Adipose tissue (tissue), 3 donors: ENCODE data around the gene PNMT. TPM values are rescaled to one million over a fixed set of nuclear protein-coding genes. Genes with fewer than 3 reads are reported as not detected.

Experiments used
- H3K27ac ChIP-seq: one replicate; pipeline ENCODE4 v1.5.1; 2013; ENCODE audit warnings: low read depth, low read length
- WGBS, 3 donors: extraction: QIAGEN DNeasy Blood & Tissue Kit; methylation state at CpG; one replicate each; pipeline ENCODE4 v1.1.7; 2013; 5-methylcytosine and 5-hydroxymethylcytosine counted together
- polyA plus RNA-seq, 3 donors: library from polyadenylated mRNA; stranded (reverse); fragments of 200-250 nt; gene quantifications; one replicate each; pipeline ENCODE4 v1.2.3, GENCODE V29; 2013
- donor health status: healthy with polysubstance abuse.
- donor health status: Bipolar disorder and iron deficiency.
- donor health status: healthy.

PNMT gene
- polyA plus RNA-seq, 3 donors: 2.1 to 9.8 (median 3.3) TPM

DNA sequence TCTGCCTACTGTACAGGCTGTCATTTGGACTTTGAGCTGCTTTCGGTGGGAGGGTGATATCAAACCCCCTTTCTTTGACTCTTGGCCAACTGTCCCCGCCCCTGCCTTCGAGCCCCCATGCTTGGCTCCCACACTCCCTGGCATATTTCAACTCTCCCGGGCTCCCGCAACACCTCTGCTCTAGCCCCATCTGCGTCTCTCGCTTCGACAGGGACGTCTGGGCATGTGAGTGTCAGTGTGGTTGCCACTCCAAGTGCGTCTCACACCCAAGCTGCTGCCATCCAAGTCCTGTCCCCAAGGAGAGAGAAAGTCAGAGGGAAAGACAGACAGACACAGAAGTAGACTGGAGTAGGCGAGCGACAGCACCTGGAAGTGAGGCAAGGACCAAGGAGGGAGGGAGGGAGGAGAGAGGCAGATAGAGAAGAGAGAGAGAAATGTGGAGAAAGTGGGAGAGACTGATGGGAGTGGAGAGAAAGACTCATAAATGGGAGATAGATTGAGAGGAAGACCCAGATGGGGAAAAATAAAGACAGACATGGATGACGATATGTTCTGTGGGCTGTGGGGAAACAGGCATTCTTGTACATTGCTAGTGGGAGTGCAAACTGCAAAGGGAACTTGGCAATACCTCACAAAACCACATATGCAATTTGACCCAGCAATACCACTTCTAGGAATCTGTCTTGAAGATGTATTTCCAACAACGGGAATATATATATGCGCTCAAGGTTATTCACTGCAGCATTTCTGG is 19.5 kb upstream of the PNMT start:
- 71 to 82% (median 78%) methylated on average over 15 of the region's 15 CpGs for WGBS, 3 donors
- no peak overlapping the region for H3K27ac ChIP-seq

DNA sequence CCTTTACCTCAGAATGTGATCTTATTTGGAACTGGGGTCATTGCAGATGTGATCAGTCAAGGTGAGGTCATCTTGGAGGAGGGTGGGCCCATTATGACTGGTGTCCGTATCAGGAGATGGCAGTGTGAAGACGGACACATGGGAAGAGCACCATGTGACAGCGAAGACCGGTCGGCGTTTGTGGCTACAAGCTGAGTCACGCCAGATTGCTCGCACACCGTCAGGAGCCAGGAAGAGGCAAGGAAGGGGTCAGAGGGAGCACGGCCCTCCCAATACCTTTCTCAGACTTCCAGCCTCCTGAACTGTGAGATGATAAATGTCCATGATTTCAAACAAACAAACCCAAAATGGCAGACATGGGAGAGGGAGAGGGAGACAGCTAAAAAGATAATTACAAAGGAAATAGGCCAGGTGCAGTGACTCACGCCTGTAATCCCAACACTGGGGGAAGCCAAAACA is 18.1 kb upstream of the PNMT start:
- H3K27ac ChIP-seq: no peak overlapping the region
- WGBS, 3 donors: 83 to 87% (median 87%) methylated on average over 11 of the region's 11 CpGs

DNA sequence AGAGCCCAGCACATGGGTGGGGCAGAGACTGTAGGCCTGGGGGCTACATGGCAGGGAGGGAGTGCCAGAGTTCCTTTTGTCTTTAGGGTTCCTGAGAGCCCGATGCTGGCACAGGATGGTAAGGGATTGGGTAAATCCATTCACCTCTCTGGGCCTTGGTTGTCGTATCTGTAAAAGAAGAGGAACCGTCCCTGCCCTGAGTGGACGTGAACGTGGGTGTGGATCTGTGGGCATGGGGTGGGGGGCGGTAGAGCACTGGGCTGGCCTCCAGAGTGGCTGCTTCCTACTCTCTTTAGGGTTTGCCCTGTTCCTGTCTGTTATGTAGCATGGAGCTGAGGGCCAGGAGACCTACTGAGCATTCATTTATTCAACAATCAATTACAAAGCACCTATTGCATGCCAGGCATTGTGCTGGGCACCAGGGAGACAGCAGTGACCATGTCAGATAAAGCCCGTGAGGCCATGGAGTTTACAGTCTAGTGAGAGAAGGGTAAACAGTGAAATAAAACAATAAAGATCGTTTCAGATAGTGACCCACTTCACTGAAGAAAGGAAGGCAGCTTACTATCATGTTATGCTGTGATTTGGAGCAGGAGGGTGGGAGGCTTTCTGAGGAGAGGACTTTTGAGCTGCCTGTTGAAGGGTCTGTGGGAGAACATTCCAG is 16.2 kb upstream of the PNMT start:
- H3K27ac ChIP-seq: no peak overlapping the region
- 57 to 61% (median 57%) methylated on average over 8 of the region's 8 CpGs for WGBS, 3 donors

DNA sequence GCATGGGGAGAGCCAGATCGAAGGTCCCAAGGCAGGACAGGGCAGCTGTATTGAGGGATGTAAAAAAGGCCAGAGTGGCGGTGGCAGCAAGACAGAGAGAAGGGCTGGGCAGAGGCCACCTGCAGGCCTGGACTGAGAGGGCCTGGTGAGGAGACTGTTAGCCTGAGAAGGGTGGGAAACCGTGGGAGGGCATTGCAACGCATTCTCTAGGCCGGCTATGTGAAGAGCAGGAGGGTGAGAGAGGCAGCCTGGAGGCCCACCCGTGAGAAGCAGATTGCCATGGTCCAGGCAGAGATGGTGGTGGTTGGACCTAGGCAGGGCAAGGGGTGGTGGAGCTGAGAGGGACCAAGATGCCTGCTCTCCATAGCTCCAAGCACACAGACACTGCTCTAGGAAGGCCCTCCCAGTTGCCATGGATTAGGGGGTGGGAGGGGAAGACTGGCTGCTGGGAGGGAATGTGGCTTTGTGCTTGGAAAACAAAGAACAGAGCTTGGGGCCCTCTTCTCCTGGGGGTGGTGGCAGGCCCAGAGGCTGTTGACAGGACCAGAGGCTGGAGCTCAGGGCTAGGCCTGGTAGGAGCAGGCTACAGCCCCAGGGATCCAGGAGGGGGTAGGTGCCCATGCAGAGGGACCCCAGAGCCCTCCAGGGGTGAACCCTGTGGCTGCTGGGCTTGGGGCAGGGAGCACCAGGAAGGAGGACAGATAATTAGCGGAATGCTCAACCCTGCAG is 15.5 kb upstream of the PNMT start:
- H3K27ac ChIP-seq: no peak overlapping the region
- 59 to 73% (median 67%) methylated on average over 7 of the region's 7 CpGs for WGBS, 3 donors

DNA sequence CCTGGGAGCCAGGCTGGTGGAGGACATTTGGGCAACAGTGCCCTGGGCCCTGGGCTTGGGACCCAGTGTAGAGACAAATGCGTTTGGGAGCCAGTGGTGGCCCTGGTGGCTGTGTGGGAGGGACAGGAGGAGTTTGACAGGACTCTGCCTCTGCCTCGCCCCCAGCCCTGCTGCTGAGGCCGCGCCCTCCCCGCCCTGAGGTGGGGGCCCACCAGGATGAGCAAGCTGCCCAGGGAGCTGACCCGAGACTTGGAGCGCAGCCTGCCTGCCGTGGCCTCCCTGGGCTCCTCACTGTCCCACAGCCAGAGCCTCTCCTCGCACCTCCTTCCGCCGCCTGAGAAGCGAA is 15.0 kb upstream of the PNMT start:
- no peak overlapping the region for H3K27ac ChIP-seq
- 83 to 86% (median 86%) methylated on average over 9 to 12 of the region's 12 CpGs for WGBS, 3 donors

DNA sequence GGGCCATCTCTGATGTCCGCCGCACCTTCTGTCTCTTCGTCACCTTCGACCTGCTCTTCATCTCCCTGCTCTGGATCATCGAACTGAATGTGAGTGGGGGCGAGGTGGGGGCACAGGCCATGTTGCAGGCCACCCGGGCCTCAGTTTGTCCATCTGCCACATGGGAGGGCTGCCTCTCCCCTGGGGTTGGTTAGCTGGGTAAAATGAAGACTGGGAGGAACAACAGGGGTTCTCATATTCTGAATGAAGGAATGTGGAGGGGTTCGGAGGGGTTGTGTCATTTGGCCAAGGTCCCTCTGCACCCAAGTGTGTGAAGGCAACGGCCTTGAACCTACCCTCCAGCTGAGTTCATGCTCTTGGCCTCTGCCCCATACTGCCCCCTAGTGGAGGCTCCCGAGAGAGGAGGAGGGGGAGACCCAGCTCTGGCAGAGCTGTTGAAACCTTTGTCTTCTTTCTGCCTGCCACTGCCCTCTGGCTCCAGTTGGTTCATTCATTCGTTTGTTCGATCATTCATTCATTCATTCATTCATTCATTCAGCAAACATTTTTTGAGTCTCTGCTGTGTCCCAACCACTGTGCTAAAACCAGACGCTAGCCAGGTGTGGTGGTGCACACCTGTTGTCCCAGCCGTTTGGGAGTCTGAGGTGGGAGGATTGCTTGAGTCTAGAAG is 14.5 kb upstream of the PNMT start:
- H3K27ac ChIP-seq: no peak overlapping the region
- WGBS, 3 donors: 56 to 70% (median 69%) methylated on average over 14 of the region's 14 CpGs

DNA sequence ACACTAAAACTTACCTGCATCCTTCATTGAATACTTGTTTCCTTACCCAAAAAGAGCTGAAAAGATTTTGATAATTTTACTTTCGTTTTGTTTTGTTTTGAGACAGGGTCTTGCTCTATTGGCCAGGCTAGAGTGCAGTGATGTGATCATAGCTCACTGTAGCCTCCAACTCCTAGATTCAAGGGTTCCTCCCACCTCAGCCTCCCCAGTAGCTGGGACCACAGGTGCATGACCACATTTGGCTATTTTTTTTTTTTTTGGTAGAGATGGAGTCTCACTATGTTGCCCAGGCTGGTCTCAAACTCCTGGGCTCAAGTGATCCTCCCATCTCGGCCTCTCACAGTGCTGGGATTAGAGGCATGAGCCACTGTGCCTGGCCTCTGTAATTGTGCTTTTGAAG is 13.1 kb upstream of the PNMT start:
- H3K27ac ChIP-seq: no peak overlapping the region
- 90 to 92% (median 92%) methylated on average over 2 of the region's 2 CpGs for WGBS, 3 donors

DNA sequence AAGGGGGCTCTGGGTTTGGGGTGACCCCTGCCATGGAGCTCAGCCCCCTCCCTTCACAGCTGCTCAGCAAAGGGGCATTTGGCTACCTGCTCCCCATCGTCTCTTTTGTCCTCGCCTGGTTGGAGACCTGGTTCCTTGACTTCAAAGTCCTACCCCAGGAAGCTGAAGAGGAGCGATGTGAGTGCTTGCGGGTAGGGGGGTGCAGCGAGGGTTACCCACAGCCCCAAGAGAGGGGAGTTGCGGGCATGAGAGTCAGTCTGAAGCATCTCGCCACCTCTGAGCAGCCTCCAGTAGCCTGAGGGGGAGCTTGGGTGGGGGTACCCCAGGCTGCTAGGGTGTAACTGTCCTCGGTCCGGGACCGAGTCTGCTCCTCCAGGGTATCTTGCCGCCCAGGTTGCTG is 9.9 kb upstream of the PNMT start:
- 86 to 95% (median 94%) methylated on average over 11 of the region's 11 CpGs for WGBS, 3 donors
- no peak overlapping the region for H3K27ac ChIP-seq

DNA sequence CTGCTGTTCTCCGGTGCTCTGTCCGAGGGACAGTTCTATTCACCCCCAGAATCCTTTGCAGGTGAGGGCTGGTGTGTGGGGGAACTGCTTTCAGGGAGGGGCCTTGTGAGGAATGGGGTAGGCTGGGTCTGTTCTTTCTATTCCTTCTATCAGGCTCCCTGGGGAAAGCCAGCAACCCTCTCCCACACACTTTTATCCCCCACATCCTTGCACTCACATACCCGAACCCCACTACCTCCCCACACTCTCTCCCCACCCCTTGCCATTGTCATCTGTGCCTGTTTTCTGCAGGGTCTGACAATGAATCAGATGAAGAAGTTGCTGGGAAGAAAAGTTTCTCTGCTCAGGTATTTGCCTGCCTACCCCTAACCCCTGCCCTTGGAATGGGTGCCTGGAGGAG is 9.5 kb upstream of the PNMT start:
- 81 to 89% (median 87%) methylated on average over 3 of the region's 3 CpGs for WGBS, 3 donors

DNA sequence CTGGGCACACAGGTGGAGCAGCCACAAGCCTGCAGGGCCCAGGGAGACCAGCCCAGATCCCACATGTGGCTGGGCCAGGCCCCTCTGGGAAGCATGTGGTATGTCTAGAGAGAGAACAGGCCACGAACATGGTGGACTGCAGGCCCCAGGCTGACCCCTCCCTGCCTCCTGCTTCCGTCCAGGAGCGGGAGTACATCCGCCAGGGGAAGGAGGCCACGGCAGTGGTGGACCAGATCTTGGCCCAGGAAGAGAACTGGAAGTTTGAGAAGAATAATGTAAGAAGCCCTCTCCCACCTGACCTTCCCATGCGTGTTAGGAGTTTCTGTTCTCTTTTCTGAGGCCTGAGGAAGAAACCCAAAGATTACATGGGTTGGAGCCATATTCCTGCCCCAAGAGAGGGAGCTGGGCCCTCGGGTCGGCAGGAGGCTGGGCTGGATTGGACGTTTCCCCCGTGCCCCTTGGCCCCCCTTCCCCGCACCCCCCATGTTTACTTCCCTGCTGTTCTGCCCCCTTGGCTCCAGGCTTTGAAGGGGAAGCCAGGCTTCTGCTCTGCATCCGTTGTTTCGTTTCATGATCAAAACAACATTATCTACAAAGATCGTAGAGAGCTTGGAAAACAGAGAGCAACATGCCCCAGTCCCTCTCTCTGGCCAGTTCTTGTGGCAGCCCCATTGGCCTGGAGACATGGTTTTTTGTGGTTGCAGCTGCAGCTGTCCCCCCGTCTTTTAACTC is 8.8 kb upstream of the PNMT start:
- no peak overlapping the region for H3K27ac ChIP-seq
- 47 to 68% (median 47%) methylated on average over 15 of the region's 15 CpGs for WGBS, 3 donors

More for the DNA sequence above, 9.5 kb upstream of the PNMT start:
- no peak overlapping the region for H3K27ac ChIP-seq

DNA sequence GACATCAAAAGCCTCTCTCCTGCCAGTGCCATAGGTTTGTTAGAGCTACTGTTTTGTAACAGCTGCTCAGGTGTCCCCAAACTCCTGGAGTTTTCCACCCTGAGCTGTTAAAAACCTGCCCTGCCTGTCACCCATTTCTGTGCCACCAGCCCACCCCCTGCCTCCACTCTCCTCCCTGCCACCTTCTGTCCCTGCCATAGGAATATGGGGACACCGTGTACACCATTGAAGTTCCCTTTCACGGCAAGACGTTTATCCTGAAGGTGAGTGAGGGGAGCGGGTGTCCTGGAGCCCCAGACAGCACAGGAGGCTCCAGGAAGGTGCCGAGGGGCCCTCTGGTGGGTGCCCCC is 8.3 kb upstream of the PNMT start:
- no peak overlapping the region for H3K27ac ChIP-seq
- 66 to 81% (median 68%) methylated on average over 5 of the region's 5 CpGs for WGBS, 3 donors

DNA sequence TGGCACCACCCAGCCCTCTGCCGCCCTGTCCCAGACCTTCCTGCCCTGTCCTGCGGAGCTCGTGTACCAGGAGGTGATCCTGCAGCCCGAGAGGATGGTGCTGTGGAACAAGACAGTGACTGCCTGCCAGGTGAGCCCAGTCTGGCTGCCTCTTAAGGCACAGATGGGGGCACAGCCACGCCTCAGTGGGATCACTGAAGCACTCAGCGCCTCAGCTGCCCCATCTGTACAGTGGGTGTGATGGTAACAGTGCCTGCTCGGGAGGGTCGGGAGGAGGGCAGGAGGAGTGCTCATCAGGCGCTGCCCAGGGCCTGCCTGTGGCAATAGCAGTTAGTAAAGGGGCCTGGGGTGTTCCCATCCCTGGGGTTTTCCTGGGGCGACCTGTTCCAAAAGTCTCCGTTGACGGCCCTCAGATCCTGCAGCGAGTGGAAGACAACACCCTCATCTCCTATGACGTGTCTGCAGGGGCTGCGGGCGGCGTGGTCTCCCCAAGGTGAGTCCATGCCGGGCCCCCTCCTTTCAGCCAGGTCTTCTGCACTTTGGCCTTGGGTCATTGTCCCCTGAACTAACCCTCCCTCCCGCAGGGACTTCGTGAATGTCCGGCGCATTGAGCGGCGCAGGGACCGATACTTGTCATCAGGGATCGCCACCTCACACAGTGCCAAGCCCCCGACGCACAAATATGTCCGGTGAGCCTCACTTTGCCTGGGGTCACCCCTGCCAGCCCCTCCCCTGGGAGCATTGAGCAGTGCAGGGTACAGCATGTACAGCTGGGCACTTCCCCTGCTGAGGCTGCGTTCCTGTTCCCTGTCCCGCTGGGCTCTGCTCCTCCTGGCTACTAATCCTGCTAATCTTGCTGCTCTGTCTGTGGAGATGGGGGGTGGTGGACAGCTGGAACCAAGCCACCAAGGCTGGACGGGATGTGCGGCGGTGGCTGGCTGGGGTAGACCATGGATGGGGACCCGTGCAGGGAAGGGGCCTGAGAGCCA is 7.6 kb upstream of the PNMT start:
- WGBS, 3 donors: 79 to 88% (median 81%) methylated on average over 35 of the region's 35 CpGs
- H3K27ac ChIP-seq: no peak overlapping the region

DNA sequence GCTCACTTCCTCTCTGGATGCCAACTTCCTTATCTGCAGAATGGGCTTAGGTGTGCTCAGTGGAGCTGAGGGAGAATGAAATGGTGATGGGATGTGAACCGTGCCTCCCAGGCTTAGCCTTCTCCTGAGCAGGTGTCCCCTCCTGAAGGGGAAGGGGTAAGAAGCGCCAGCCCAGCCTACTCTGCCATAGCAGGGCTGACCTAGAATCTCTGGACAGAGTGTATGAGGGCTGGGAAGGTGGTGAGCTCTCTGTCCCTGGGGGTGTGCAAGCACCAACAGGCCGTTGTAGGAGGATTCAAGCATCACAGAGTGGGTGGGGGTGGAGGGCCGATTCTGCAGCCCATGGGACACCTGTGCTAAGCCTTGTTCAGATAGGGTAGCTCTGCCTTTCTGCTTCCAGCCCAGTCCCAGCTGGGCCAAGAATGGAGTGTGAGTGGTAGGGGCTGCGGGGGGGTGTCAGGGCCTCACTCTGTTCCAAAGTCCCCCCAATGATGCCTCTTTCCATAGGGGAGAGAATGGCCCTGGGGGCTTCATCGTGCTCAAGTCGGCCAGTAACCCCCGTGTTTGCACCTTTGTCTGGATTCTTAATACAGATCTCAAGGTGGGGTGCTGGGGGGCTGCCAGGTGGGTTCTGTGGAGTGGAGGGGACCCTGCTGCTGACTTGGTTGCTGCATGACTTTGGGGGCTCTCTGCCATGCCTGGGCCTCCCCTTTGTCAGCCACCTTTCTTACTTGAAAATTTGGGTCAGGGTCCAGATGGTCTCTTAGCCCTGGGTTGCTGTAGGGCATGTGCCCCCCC is 6.3 kb upstream of the PNMT start:
- no peak overlapping the region for H3K27ac ChIP-seq
- 81 to 84% (median 82%) methylated on average over 8 of the region's 8 CpGs for WGBS, 3 donors

DNA sequence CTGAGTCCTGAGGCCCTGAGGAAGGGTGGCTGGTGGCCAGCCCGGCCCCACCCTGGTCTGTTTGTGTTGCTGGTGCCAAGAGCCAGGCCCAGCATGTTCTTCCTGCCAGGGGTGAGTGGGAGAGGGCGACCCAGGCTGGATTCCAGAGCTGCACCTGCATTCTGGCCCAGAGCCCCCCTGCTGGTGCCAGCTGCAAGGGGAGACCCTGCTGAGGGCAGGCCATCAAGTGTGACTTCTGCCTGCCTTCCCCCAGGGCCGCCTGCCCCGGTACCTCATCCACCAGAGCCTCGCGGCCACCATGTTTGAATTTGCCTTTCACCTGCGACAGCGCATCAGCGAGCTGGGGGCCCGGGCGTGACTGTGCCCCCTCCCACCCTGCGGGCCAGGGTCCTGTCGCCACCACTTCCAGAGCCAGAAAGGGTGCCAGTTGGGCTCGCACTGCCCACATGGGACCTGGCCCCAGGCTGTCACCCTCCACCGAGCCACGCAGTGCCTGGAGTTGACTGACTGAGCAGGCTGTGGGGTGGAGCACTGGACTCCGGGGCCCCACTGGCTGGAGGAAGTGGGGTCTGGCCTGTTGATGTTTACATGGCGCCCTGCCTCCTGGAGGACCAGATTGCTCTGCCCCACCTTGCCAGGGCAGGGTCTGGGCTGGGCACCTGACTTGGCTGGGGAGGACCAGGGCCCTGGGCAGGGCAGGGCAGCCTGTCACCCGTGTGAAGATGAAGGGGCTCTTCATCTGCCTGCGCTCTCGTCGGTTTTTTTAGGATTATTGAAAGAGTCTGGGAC is 5.5 kb upstream of the PNMT start:
- WGBS, 3 donors: 77 to 88% (median 87%) methylated on average over 22 of the region's 22 CpGs
- no peak overlapping the region for H3K27ac ChIP-seq

DNA sequence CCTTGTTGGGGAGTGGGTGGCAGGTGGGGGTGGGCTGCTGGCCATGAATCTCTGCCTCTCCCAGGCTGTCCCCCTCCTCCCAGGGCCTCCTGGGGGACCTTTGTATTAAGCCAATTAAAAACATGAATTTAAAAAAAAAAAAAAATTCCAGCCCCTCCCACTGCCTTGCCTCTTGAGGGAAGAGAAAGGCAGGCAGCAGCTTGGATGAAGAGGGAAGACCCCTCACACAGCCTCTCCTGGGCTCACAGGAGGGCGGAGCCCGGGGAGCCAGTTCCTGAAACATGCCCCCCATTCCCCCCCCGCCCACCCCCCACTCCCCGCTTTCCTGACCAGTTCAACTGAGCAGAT is 4.9 kb upstream of the PNMT start:
- 55 to 73% (median 68%) methylated on average over 4 of the region's 4 CpGs for WGBS, 3 donors
- H3K27ac ChIP-seq: no peak overlapping the region
